Osteoblast (primary cell): ENCODE results near the gene TRAM2. TPM values are rescaled to one million over a fixed set of nuclear protein-coding genes. Genes with fewer than 3 reads are reported as not detected.

Experiments
- DNase-seq: peaks from one replicate; pipeline ENCODE4 v3.0.0; 2011; ENCODE audit warnings: low spot score, mixed read lengths; ENCODE audit not compliant: insufficient read length; ENCODE audit errors: missing footprints
- H2AFZ ChIP-seq: 2 replicates; pipeline ENCODE4 v1.6.0; 2011; ENCODE audit warnings: mild to moderate bottlenecking, low read length
- H3K27ac ChIP-seq: 2 replicates; pipeline ENCODE4 v1.5.1; 2011; ENCODE audit warnings: mild to moderate bottlenecking, low read depth, low read length, moderate library complexity
- H3K27me3 ChIP-seq: 2 replicates; pipeline ENCODE4 v1.6.0; 2012; ENCODE audit warnings: mild to moderate bottlenecking, control low read depth, inconsistent platforms, low read length, moderate library complexity; ENCODE audit not compliant: insufficient read depth
- H3K36me3 ChIP-seq: 2 replicates; pipeline ENCODE4 v1.5.1; 2011; ENCODE audit warnings: mild to moderate bottlenecking, low read length, control low read depth, moderate library complexity; ENCODE audit not compliant: insufficient read depth
- H3K4me1 ChIP-seq: 2 replicates; pipeline ENCODE4 v1.5.1; 2011; ENCODE audit warnings: mild to moderate bottlenecking, low read length, control low read depth, moderate library complexity; ENCODE audit not compliant: insufficient read depth
- H3K4me2 ChIP-seq: 2 replicates; pipeline ENCODE4 v1.6.0; 2011; ENCODE audit warnings: mild to moderate bottlenecking, low read length; ENCODE audit not compliant: insufficient read depth
- H3K4me3 ChIP-seq: fragments of 200-600 bp; sonication (generic); 3 replicates; pipeline ENCODE4 v1.5.1; 2012; ENCODE audit warnings: mild to moderate bottlenecking, low read length, inconsistent platforms; ENCODE audit not compliant: insufficient read depth
- H3K79me2 ChIP-seq: 2 replicates; pipeline ENCODE4 v1.6.0; 2012; ENCODE audit warnings: mild to moderate bottlenecking, low read length, control low read depth, inconsistent platforms; ENCODE audit not compliant: insufficient read depth
- H3K9me3 ChIP-seq: 2 replicates; pipeline ENCODE4 v1.5.1; 2011; ENCODE audit warnings: low read depth, low read length, control low read depth
- H4K20me1 ChIP-seq: 2 replicates; pipeline ENCODE4 v1.6.0; 2012; ENCODE audit warnings: mild to moderate bottlenecking, low read length, control low read depth; ENCODE audit not compliant: insufficient read depth
- CTCF ChIP-seq: IDR thresholded peaks from 2 replicates; pipeline ENCODE4 v1.5.1; 2011; ENCODE audit warnings: mild to moderate bottlenecking, low read depth, low read length, moderate library complexity; ENCODE audit errors: extremely low read depth
- total RNA-seq: library from RNA; depleted of rRNA; stranded (reverse); fragments of >200 nt; gene quantifications from 2 replicates; pipeline ENCODE4 v1.2.3, GENCODE V29; 2012

TRAM2 gene
- total RNA-seq, 1 donor: 155 TPM

- Histone ChIP-seq H2AFZ (no peak overlapping the region), H3K4me1 (peaks cover 39% of the 10 kb centered on the region), H3K27ac (peak overlapping the region; percentile 78), H3K27me3 (no peaks in the 10 kb centered on the region), H4K20me1 (no peaks in the 10 kb centered on the region), H3K36me3 (peaks cover 90% of the 10 kb centered on the region), H3K79me2 (peaks cover 21% of the 10 kb centered on the region), H3K9me3 (no peaks in the 10 kb centered on the region), H3K4me2 (no peak overlapping the region), H3K4me3 (no peak overlapping the region)
- no peak for TF ChIP-seq CTCF
- DNase-seq: peak; percentile 57
These were observed 77.1 kb downstream of the TRAM2 start for GRCh38 chr6:52499681-52500236.

- Histone ChIP-seq H3K79me2 (peaks cover 17% of the 10 kb centered on the region), H3K4me3 (no peak overlapping the region), H2AFZ (no peak overlapping the region), H3K27me3 (no peaks in the 10 kb centered on the region), H3K9me3 (no peaks in the 10 kb centered on the region), H3K4me2 (peak overlapping the region; percentile 0), H3K27ac (peak overlapping the region; percentile 78), H3K36me3 (peaks cover 87% of the 10 kb centered on the region), H4K20me1 (no peaks in the 10 kb centered on the region), H3K4me1 (peaks cover 37% of the 10 kb centered on the region)
- no peak for TF ChIP-seq CTCF
- DNase-seq: peak; percentile 81
These were observed 77.8 kb downstream of the TRAM2 start for GRCh38 chr6:52499026-52499425.

GRCh38 chr6:52498538-52499017 is 78.3 kb downstream of the TRAM2 start:
- H3K36me3 ChIP-seq: peaks cover 82% of the 10 kb centered on the region

More at GRCh38 chr6:52498538-52499017, 78.3 kb downstream of the TRAM2 start:
- no peaks in the 10 kb centered on the region for H4K20me1 ChIP-seq
- no peak for DNase-seq
- peak overlapping the region; percentile 0 for H3K4me2 ChIP-seq
- no peak overlapping the region for H2AFZ ChIP-seq
- H3K9me3 ChIP-seq: no peaks in the 10 kb centered on the region
- peaks cover 15% of the 10 kb centered on the region for H3K79me2 ChIP-seq
- H3K27ac ChIP-seq: peak overlapping the region; percentile 78
- H3K4me1 ChIP-seq: peaks cover 37% of the 10 kb centered on the region
- H3K4me3 ChIP-seq: no peak overlapping the region
- no peak for TF ChIP-seq CTCF
- H3K27me3 ChIP-seq: no peaks in the 10 kb centered on the region
